Testis (tissue), 3 donors: ENCODE data around the gene TSPAN6. TPM values are rescaled to one million over a fixed set of nuclear protein-coding genes. Genes with fewer than 3 reads are reported as not detected.

Experiments
- DNase-seq: peaks from one replicate; pipeline ENCODE4 v3.0.0-alpha.2; 2019
- H3K27ac ChIP-seq, 2 donors: fragments of 200-600 bp; sonication (generic); one replicate each; pipeline ENCODE4 v1.5.1; 2019
- H3K27me3 ChIP-seq: fragments of 200-600 bp; sonication (generic); one replicate; pipeline ENCODE4 v1.5.1; 2019
- H3K36me3 ChIP-seq: fragments of 200-600 bp; sonication (generic); one replicate; pipeline ENCODE4 v1.5.1; 2017; ENCODE audit warnings: low read depth; ENCODE audit errors: missing control alignments
- H3K4me1 ChIP-seq: fragments of 200-600 bp; sonication (generic); one replicate; pipeline ENCODE4 v1.5.1; 2019
- H3K4me3 ChIP-seq, 2 donors: fragments of 200-600 bp; sonication (generic); one replicate each; pipeline ENCODE4 v1.5.1; 2017 to 2019
- H3K9me3 ChIP-seq: fragments of 200-600 bp; sonication (generic); one replicate; pipeline ENCODE4 v1.5.1; 2017
- POLR2A ChIP-seq: fragments of 450-650 bp; IDR thresholded peaks from one replicate; pipeline ENCODE4 v1.6.1; 2017; ENCODE audit warnings: antibody characterized with exemption, mild to moderate bottlenecking, moderate library complexity
- WGBS, 2 donors: methylation state at CpG; one replicate each; pipeline ENCODE4 v1.1.5; 2018; 5-methylcytosine and 5-hydroxymethylcytosine counted together
- intact Hi-C: fragments of 100-400 bp; cut with DNase I; formaldehyde crosslinking; loops from one replicate; pipeline ENCODE4 v1.15.1; 2023; ENCODE audit warnings: low total_unique reads
- polyA plus RNA-seq: library from polyadenylated mRNA; stranded (reverse); fragments of 350-450 nt; fragmentation: Illumina TruSeq; extraction: RNeasy Lipid Tissue Mini Kit (QIAGEN cat#74804); gene quantifications from one replicate; pipeline ENCODE4 v1.2.3, GENCODE V29; 2014; ENCODE audit warnings: low read depth, low replicate concordance; ENCODE audit not compliant: insufficient read depth
- total RNA-seq, 2 donors: library from RNA; depleted of rRNA; stranded (reverse); fragments of >200 nt; gene quantifications; one replicate each; pipeline ENCODE4 v1.2.3, GENCODE V29; 2016
- TF ChIP-seq, protein P1 (sequence below), 3 experiments: fragments of 450-650 bp in 2 of 3; fragments of 200-600 bp in 1 of 3; sonication (generic) in 1 of 3; IDR thresholded peaks; one replicate each; pipeline ENCODE4 v1.5.1; 2016 to 2019; ENCODE audit warnings: antibody characterized with exemption in 3 of 3, mild to moderate bottlenecking in 2 of 3, moderate library complexity in 1 of 3

The TSPAN6 gene
- total and polyA plus RNA-seq, 3 donors from 2014 or later = 47.3 to 133 (median 77.3) TPM

DNA sequence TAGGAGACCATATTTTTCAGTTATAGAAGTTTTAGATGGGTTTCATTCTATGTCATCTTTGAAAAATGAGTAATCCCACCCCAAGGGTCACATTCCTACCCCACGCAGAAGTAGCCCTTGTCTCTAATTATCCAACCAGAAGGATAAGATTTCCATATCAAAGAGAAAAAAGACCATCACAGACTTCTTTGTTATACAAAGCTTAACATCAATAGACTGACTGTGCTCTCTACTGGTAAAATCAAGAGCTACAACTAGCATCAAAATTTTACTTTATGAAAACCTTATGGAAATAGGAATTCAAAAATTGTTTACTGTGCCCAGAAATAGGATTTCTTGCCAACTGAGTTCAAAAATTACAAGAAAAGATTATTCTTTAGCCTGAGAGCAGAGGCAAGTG lies 27.0 kb downstream of the TSPAN6 start:
- Histone ChIP-seq H3K9me3 (no peaks in the 10 kb centered on the region), H3K36me3 (no peaks in the 10 kb centered on the region), H3K4me3 (no peak overlapping the region), H3K27me3 (no peaks in the 10 kb centered on the region), H3K27ac (no peak overlapping the region), H3K4me1 (no peaks in the 10 kb centered on the region)
- no peak for DNase-seq
- TF ChIP-seq POLR2A = no peak
- TF ChIP-seq, protein P1, sequence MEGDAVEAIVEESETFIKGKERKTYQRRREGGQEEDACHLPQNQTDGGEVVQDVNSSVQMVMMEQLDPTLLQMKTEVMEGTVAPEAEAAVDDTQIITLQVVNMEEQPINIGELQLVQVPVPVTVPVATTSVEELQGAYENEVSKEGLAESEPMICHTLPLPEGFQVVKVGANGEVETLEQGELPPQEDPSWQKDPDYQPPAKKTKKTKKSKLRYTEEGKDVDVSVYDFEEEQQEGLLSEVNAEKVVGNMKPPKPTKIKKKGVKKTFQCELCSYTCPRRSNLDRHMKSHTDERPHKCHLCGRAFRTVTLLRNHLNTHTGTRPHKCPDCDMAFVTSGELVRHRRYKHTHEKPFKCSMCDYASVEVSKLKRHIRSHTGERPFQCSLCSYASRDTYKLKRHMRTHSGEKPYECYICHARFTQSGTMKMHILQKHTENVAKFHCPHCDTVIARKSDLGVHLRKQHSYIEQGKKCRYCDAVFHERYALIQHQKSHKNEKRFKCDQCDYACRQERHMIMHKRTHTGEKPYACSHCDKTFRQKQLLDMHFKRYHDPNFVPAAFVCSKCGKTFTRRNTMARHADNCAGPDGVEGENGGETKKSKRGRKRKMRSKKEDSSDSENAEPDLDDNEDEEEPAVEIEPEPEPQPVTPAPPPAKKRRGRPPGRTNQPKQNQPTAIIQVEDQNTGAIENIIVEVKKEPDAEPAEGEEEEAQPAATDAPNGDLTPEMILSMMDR (IDR thresholded peaks at IDR 0.05) = no peak
- WGBS, 2 donors = 11 to 28% methylated on average over 1 of the region's 1 CpG
- intact Hi-C loops = no loop called here

DNA sequence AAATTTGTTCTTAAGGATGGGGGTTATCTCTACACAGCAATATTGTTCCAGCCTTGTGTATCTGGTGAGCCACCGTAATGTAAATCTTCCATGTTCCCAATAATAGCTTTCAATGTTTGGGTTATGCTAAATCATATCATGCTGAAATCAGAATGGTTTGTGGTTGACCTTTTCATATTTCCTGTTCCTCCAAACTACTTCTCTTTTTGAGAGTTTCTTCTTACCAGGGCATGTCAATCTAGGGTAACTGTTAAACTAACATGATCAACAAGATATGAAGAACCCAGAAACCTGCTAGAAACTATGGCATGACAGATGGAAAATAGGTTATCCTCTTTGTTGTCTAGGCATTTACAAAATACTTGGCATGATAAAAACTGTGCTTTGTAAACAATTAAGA lies 29.9 kb downstream of the TSPAN6 start:
- no peaks in the 10 kb centered on the region for H3K9me3 ChIP-seq
- WGBS, 2 donors = 67 to 88% methylated on average over 1 of the region's 1 CpG
- H3K36me3 ChIP-seq = no peaks in the 10 kb centered on the region
- H3K27me3 ChIP-seq = no peaks in the 10 kb centered on the region
- intact Hi-C loops = no loop called here
- no peak overlapping the region for H3K27ac ChIP-seq
- H3K4me3 ChIP-seq = no peak overlapping the region
- no peak for DNase-seq
- H3K4me1 ChIP-seq = no peaks in the 10 kb centered on the region
- TF ChIP-seq POLR2A = no peak
- TF ChIP-seq, protein P1 (IDR thresholded peaks at IDR 0.05) = no peak

DNA sequence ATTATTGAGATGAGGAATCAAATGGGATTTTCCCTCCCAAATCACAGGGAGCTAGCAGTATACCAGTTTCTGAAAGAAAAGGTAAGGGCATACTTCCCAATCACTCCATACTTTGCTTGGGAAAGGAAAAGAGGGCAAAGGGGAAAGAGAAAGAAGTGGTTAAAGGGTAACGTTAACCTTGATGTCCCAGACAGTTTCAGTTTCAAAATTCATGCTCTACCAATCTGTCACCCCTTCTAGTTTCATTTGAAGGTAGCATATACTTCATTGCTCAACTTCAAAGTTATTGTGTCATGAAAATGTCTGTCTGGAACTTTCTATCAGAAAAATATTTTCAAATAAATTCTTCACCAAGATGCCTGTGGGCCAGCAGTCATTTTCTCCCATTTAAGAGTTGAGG lies 35.8 kb downstream of the TSPAN6 start:
- H3K4me3 ChIP-seq = no peak overlapping the region
- WGBS, 2 donors = 50 to 54% methylated on average over 1 of the region's 1 CpG
- H3K9me3 ChIP-seq = no peaks in the 10 kb centered on the region
- no peaks in the 10 kb centered on the region for H3K4me1 ChIP-seq
- no peak overlapping the region for H3K27ac ChIP-seq
- TF ChIP-seq POLR2A = no peak
- TF ChIP-seq, protein P1 (IDR thresholded peaks at IDR 0.05) = no peak
- no peaks in the 10 kb centered on the region for H3K36me3 ChIP-seq
- intact Hi-C loops = no loop called here
- no peaks in the 10 kb centered on the region for H3K27me3 ChIP-seq
- DNase-seq = no peak

DNA sequence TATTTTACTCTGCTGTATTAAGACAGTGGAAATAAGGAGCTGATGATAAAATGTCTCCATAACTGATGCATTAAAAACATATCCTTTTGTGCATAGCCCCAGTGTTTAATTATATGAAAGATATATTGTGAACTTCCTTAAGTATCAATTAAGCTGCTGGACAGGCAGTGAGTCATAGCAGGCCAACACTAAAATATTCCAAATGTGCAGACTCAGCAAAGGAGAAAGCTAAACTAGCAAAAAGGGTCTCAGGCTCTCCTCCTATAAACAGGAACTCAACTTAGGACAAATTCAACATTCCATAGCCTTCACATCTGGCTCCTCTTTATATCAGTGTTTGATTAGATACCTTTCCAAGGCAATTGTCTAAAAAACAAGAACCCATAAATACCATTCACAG lies 36.3 kb downstream of the TSPAN6 start:
- Histone ChIP-seq H3K4me1 (no peaks in the 10 kb centered on the region), H3K4me3 (no peak overlapping the region), H3K27ac (no peak overlapping the region), H3K27me3 (no peaks in the 10 kb centered on the region), H3K9me3 (no peaks in the 10 kb centered on the region), H3K36me3 (no peaks in the 10 kb centered on the region)
- TF ChIP-seq, protein P1 (IDR thresholded peaks at IDR 0.05) = no peak
- no peak for TF ChIP-seq POLR2A
- DNase-seq = no peak
- intact Hi-C loops = no loop called here

DNA sequence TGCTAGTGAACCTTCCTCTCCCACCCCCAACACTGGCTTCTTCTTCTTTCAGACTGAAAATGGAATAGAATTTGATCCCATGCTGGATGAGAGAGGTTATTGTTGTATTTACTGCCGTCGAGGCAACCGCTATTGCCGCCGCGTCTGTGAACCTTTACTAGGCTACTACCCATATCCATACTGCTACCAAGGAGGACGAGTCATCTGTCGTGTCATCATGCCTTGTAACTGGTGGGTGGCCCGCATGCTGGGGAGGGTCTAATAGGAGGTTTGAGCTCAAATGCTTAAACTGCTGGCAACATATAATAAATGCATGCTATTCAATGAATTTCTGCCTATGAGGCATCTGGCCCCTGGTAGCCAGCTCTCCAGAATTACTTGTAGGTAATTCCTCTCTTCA lies 37.1 kb downstream of the TSPAN6 start:
- H3K4me1 ChIP-seq = no peaks in the 10 kb centered on the region
- DNase-seq = no peak
- 89 to 92% methylated on average over 9 of the region's 9 CpGs for WGBS, 2 donors
- no peaks in the 10 kb centered on the region for H3K9me3 ChIP-seq
- no peak overlapping the region for H3K27ac ChIP-seq
- no peaks in the 10 kb centered on the region for H3K27me3 ChIP-seq
- H3K4me3 ChIP-seq = no peak overlapping the region
- intact Hi-C loops = no loop called here
- H3K36me3 ChIP-seq = no peaks in the 10 kb centered on the region
- no peak for TF ChIP-seq POLR2A
- TF ChIP-seq, protein P1 (IDR thresholded peaks at IDR 0.05) = no peak
